Osteoblast (primary cell): ENCODE measurements around the gene FEZ2. TPM values are rescaled to one million over a fixed set of nuclear protein-coding genes. Genes with fewer than 3 reads are reported as not detected.

Experiments
- DNase-seq: peaks from one replicate; pipeline ENCODE4 v3.0.0; 2011; ENCODE audit warnings: low spot score, mixed read lengths; ENCODE audit not compliant: insufficient read length; ENCODE audit errors: missing footprints
- H2AFZ ChIP-seq: 2 replicates; pipeline ENCODE4 v1.6.0; 2011; ENCODE audit warnings: mild to moderate bottlenecking, low read length
- H3K27ac ChIP-seq: 2 replicates; pipeline ENCODE4 v1.5.1; 2011; ENCODE audit warnings: mild to moderate bottlenecking, low read depth, low read length, moderate library complexity
- H3K27me3 ChIP-seq: 2 replicates; pipeline ENCODE4 v1.6.0; 2012; ENCODE audit warnings: mild to moderate bottlenecking, control low read depth, inconsistent platforms, low read length, moderate library complexity; ENCODE audit not compliant: insufficient read depth
- H3K36me3 ChIP-seq: 2 replicates; pipeline ENCODE4 v1.5.1; 2011; ENCODE audit warnings: mild to moderate bottlenecking, low read length, control low read depth, moderate library complexity; ENCODE audit not compliant: insufficient read depth
- H3K4me1 ChIP-seq: 2 replicates; pipeline ENCODE4 v1.5.1; 2011; ENCODE audit warnings: mild to moderate bottlenecking, low read length, control low read depth, moderate library complexity; ENCODE audit not compliant: insufficient read depth
- H3K4me2 ChIP-seq: 2 replicates; pipeline ENCODE4 v1.6.0; 2011; ENCODE audit warnings: mild to moderate bottlenecking, low read length; ENCODE audit not compliant: insufficient read depth
- H3K4me3 ChIP-seq: fragments of 200-600 bp; sonication (generic); 3 replicates; pipeline ENCODE4 v1.5.1; 2012; ENCODE audit warnings: mild to moderate bottlenecking, low read length, inconsistent platforms; ENCODE audit not compliant: insufficient read depth
- H3K79me2 ChIP-seq: 2 replicates; pipeline ENCODE4 v1.6.0; 2012; ENCODE audit warnings: mild to moderate bottlenecking, low read length, control low read depth, inconsistent platforms; ENCODE audit not compliant: insufficient read depth
- H3K9me3 ChIP-seq: 2 replicates; pipeline ENCODE4 v1.5.1; 2011; ENCODE audit warnings: low read depth, low read length, control low read depth
- H4K20me1 ChIP-seq: 2 replicates; pipeline ENCODE4 v1.6.0; 2012; ENCODE audit warnings: mild to moderate bottlenecking, low read length, control low read depth; ENCODE audit not compliant: insufficient read depth
- total RNA-seq: library from RNA; depleted of rRNA; stranded (reverse); fragments of >200 nt; gene quantifications from 2 replicates; pipeline ENCODE4 v1.2.3, GENCODE V29; 2012
- TF ChIP-seq, protein P1 (sequence below): IDR thresholded peaks from 2 replicates; pipeline ENCODE4 v1.5.1; 2011; ENCODE audit warnings: mild to moderate bottlenecking, low read depth, low read length, moderate library complexity; ENCODE audit errors: extremely low read depth

FEZ2 gene
- total RNA-seq, 1 donor, result 62.6 TPM

DNA sequence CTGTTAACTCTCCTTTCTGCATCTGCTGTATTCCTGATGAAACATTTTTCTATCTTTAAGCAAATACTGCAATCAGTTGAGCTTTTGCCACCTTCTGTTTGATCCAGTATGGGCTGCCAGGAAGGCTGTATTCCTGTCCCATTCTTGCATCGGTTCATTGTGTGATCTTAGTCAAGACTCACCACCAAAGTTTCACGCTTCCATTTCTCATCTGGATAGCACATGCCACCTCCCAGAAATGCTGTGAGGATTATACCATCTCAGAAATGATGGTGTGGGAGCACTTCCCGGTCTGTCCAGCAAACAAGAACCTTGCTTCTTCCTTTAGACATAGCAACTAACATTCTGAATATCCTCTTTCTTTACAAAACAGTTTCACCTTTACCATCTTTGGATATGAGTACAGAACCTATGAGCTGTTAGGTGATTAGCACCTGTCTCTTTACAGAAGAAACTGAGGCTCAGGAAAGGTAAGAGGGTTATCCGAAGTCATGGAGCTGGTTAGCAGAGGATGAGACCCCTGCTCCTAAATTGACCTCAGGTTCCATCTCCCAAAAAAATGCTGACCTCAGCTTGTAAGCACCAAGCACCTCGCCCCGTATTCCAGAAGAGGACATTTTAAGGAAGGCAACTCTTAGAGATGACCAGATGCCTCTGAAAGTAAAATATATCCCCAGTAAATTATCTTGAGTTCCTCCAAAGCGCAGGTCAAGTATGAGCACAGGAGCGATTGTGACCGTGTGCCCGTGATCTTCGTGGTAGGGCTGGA lies 56.8 kb downstream of the FEZ2 start:
- Histone ChIP-seq H3K27ac (peak overlapping the region; percentile 30), H3K36me3 (peaks cover 96% of the 10 kb centered on the region), H3K4me2 (no peak overlapping the region)

GRCh38 chr2:36539631-36540030 lies 58.3 kb downstream of the FEZ2 start:
- H3K79me2 ChIP-seq, result peaks cover 2% of the 10 kb centered on the region
- peak overlapping the region; percentile 22 for H3K4me2 ChIP-seq
- H3K4me1 ChIP-seq, result peaks cover 48% of the 10 kb centered on the region
- H3K36me3 ChIP-seq, result peaks cover 94% of the 10 kb centered on the region
- peak; percentile 17 for DNase-seq
- H3K9me3 ChIP-seq, result no peaks in the 10 kb centered on the region
- H3K27ac ChIP-seq, result peak overlapping the region; percentile 60
- TF ChIP-seq, protein P1, sequence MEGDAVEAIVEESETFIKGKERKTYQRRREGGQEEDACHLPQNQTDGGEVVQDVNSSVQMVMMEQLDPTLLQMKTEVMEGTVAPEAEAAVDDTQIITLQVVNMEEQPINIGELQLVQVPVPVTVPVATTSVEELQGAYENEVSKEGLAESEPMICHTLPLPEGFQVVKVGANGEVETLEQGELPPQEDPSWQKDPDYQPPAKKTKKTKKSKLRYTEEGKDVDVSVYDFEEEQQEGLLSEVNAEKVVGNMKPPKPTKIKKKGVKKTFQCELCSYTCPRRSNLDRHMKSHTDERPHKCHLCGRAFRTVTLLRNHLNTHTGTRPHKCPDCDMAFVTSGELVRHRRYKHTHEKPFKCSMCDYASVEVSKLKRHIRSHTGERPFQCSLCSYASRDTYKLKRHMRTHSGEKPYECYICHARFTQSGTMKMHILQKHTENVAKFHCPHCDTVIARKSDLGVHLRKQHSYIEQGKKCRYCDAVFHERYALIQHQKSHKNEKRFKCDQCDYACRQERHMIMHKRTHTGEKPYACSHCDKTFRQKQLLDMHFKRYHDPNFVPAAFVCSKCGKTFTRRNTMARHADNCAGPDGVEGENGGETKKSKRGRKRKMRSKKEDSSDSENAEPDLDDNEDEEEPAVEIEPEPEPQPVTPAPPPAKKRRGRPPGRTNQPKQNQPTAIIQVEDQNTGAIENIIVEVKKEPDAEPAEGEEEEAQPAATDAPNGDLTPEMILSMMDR, result no peak
- H3K27me3 ChIP-seq, result no peaks in the 10 kb centered on the region
- H4K20me1 ChIP-seq, result no peaks in the 10 kb centered on the region
- H3K4me3 ChIP-seq, result no peak overlapping the region
- H2AFZ ChIP-seq, result no peak overlapping the region

More for the DNA sequence above, 56.8 kb downstream of the FEZ2 start:
- no peak overlapping the region for H3K4me3 ChIP-seq
- TF ChIP-seq, protein P1, result no peak
- no peaks in the 10 kb centered on the region for H3K9me3 ChIP-seq
- peak; percentile 26 for DNase-seq
- no peak overlapping the region for H2AFZ ChIP-seq
- H3K4me1 ChIP-seq, result peaks cover 63% of the 10 kb centered on the region
- H3K27me3 ChIP-seq, result no peaks in the 10 kb centered on the region
- H4K20me1 ChIP-seq, result no peaks in the 10 kb centered on the region
- H3K79me2 ChIP-seq, result peaks cover 2% of the 10 kb centered on the region

DNA sequence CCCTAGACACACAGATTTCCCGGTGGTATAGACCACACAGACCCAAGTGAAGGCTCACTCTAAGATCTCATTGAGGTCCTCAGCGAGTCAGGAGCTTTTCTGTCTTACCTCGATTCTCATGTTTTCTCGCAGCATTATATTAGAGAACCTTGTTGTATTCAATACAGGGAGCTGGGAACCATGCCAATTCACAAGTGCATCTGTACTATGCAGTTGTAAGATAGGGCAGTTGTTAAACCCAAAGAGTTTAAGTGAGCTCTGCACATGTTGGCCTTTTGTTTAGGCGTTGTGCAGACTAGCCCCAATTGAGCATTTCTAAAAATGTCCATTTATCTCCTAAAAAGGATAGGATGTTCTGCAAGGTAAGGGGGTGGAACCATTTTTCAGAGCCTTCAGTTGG lies 59.6 kb downstream of the FEZ2 start:
- no peak overlapping the region for H2AFZ ChIP-seq
- H3K4me2 ChIP-seq, result no peak overlapping the region
- no peak for DNase-seq
- peaks cover 41% of the 10 kb centered on the region for H3K4me1 ChIP-seq
- H3K27ac ChIP-seq, result no peak overlapping the region
- no peaks in the 10 kb centered on the region for H4K20me1 ChIP-seq
- peaks cover 88% of the 10 kb centered on the region for H3K36me3 ChIP-seq
- no peaks in the 10 kb centered on the region for H3K9me3 ChIP-seq
- no peak overlapping the region for H3K4me3 ChIP-seq
- TF ChIP-seq, protein P1, result no peak
- peaks cover 2% of the 10 kb centered on the region for H3K79me2 ChIP-seq
- no peaks in the 10 kb centered on the region for H3K27me3 ChIP-seq

- DNase-seq, result no peak
- no peak overlapping the region for H3K4me3 ChIP-seq
- H3K79me2 ChIP-seq, result peaks cover 2% of the 10 kb centered on the region
- H4K20me1 ChIP-seq, result no peaks in the 10 kb centered on the region
- no peaks in the 10 kb centered on the region for H3K9me3 ChIP-seq
- no peaks in the 10 kb centered on the region for H3K27me3 ChIP-seq
- peaks cover 28% of the 10 kb centered on the region for H3K4me1 ChIP-seq
- peaks cover 88% of the 10 kb centered on the region for H3K36me3 ChIP-seq
- no peak overlapping the region for H3K27ac ChIP-seq
- TF ChIP-seq, protein P1, result no peak
- H2AFZ ChIP-seq, result no peak overlapping the region
- no peak overlapping the region for H3K4me2 ChIP-seq
These were observed 61.2 kb downstream of the FEZ2 start for GRCh38 chr2:36536776-36537175.
